ENCODE measurements around the gene BNIP3.
"Not testable (repeated sequence)": the region's sequence is repeated elsewhere in the genome, so short reads cannot be mapped to it uniquely, and the experiment has no call there.

BNIP3 gene

DNA sequence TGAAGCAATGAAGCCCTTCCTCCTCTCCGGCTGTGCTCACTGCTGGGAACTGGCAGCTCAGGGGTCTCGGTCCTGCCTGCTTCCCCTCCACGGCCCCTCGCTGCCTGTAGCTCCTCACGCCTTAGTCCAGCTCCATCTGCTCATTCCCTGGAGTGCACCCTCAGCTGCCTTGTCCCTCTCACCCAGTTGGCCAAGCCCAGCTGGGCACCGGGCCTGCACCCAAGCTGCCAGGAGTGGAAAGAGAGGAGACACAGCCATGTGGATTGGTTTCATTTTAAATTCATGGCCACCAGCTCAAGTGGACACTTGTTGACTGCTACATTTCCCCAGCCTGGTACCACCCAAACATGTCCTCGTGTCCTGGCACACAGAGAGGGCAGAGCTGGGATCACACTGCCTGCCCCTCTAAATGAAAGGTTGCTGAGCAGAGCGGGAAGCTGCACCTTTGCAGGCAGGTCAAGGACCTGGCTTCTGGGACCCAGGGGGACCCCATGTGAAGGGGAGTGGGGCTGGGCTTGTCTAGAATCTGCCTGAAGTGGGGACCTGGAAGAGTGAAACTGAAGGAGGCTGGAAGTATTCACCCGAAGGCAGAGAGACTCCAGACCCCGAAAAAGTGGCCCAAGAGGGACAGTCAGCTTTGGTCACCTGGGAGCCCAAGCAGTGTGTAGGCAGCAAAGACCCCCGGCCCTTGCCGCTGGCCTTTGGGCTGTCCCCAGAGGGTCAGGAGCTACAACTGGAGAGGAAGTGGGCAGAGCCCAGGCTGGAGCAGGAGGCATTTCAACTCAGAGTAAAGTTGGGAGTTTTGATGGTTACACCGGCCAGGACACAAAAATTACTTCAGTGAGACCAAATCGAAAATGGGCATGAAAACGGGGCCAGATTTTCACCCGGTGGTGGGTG is 15.0 kb upstream of the BNIP3 start:
- no peaks in the 10 kb centered on the region for H3K9me3 ChIP-seq
- intact Hi-C loops (cut with DNase I; ENCODE audit: low total_unique reads): no loop called here
- H3K4me1 ChIP-seq: peaks cover 0 to 18% (median 8%) of the 10 kb centered on the region in 4 donors
- TF ChIP-seq, protein P1, sequence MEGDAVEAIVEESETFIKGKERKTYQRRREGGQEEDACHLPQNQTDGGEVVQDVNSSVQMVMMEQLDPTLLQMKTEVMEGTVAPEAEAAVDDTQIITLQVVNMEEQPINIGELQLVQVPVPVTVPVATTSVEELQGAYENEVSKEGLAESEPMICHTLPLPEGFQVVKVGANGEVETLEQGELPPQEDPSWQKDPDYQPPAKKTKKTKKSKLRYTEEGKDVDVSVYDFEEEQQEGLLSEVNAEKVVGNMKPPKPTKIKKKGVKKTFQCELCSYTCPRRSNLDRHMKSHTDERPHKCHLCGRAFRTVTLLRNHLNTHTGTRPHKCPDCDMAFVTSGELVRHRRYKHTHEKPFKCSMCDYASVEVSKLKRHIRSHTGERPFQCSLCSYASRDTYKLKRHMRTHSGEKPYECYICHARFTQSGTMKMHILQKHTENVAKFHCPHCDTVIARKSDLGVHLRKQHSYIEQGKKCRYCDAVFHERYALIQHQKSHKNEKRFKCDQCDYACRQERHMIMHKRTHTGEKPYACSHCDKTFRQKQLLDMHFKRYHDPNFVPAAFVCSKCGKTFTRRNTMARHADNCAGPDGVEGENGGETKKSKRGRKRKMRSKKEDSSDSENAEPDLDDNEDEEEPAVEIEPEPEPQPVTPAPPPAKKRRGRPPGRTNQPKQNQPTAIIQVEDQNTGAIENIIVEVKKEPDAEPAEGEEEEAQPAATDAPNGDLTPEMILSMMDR (IDR thresholded peaks at IDR 0.05): no peak
- H3K27ac ChIP-seq: no peak overlapping the region
- H3K4me3 ChIP-seq: no peak overlapping the region
- peak in 1 of 2 donors; percentile 64 for DNase-seq
- H3K27me3 ChIP-seq: no peaks in the 10 kb centered on the region
- no peaks in the 10 kb centered on the region for H3K36me3 ChIP-seq

DNA sequence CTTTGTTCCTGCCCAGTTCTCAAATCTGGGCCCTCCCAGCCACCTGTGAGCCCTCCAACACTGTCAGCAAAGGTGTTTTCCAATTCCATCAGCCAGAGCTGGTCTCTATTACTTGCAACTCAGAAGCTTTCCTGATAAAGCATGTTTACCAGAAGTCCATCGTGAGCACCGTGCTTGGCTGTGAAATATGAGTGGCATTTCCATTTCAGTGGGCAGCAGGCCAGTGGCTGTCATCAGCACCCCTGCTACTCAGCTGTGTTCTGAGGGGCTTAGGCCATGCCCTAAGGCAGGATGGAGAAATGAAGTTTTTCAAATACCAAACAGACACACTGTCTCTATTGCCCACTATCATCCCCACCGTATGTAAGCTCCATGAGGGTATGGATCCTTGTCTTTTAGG is 12.7 kb upstream of the BNIP3 start:
- Histone ChIP-seq H3K27me3 (no peaks in the 10 kb centered on the region), H3K36me3 (no peaks in the 10 kb centered on the region), H3K4me3 (no peak overlapping the region), H3K4me1 (peaks cover 0 to 18% (median 8%) of the 10 kb centered on the region in 4 donors), H3K27ac (no peak overlapping the region), H3K9me3 (no peaks in the 10 kb centered on the region)
- DNase-seq: peak in 1 of 2 donors; percentile 17
- TF ChIP-seq, protein P1 (IDR thresholded peaks at IDR 0.05): no peak
- intact Hi-C loops (cut with DNase I; ENCODE audit: low total_unique reads): no loop called here

DNA sequence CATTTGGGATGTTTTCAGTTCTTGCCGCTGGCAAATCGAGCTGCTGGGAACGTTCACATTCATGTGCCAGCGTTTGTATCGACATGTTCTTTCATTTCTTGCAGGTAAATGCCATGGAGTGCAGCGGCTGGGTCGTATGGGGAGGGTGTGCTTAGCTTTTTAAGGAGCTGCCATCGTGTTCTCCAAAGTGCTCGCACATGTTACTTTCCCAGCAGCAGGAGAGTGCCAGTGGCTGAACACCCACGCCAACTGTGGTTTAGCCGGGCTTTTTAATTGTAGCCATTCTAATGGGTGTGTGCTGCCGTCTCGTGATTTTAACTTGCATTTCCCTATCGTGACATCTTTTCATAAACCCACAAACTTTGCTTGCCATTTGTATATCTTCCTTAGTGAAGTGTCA is 11.6 kb upstream of the BNIP3 start:
- H3K4me3 ChIP-seq: no peak overlapping the region
- TF ChIP-seq, protein P1 (IDR thresholded peaks at IDR 0.05): no peak
- no peaks in the 10 kb centered on the region for H3K9me3 ChIP-seq
- H3K36me3 ChIP-seq: no peaks in the 10 kb centered on the region
- no peaks in the 10 kb centered on the region for H3K27me3 ChIP-seq
- H3K27ac ChIP-seq: no peak overlapping the region
- peak in 1 of 2 donors; percentile 9 for DNase-seq
- intact Hi-C loops (cut with DNase I; ENCODE audit: low total_unique reads): no loop called here
- H3K4me1 ChIP-seq: peaks cover 0 to 13% (median 8%) of the 10 kb centered on the region in 4 donors

DNA sequence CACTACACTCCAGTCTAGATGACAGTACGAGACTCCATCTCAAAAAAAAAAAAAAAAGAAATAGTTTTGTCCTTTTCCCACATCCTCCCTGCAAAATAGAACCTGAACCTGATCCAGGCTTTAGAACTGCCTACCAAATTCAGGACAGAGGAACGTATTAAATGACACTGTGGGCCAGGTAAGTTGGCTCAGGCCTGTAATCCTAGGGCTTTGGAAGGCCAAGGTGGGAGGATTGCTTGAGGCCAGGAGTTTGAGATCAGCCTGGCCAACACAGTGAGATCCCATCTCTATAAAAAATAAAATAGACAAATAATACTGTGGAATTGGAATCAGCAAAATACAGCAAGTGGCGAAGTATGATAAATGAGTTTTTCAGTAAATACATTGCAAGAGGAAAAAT is 10.0 kb upstream of the BNIP3 start:
- Histone ChIP-seq H3K4me1 (peaks cover 0 to 2% (median under 1%) of the 10 kb centered on the region in 4 donors), H3K36me3 (no peaks in the 10 kb centered on the region), H3K4me3 (no peak overlapping the region), H3K9me3 (no peaks in the 10 kb centered on the region), H3K27me3 (no peaks in the 10 kb centered on the region), H3K27ac (no peak overlapping the region)
- intact Hi-C loops (cut with DNase I; ENCODE audit: low total_unique reads): no loop called here
- no peak for DNase-seq
- TF ChIP-seq, protein P1 (IDR thresholded peaks at IDR 0.05): no peak

DNA sequence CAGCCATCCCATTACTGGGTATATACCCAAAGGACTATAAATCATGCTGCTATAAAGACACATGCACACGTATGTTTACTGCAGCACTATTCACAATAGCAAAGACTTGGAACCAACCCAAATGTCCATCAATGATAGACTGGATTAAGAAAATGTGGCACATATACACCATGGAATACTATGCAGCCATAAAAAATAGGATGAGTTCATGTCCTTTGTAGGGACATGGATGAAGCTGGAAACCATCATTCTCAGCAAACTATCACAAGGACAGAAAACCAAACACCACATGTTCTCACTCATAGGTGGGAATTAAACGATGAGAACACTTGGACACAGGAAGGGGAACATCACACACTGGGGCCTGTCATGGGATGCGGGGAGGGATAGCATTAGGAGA is 6.1 kb upstream of the BNIP3 start:
- H3K4me1 ChIP-seq; H3K27me3 ChIP-seq; H3K9me3 ChIP-seq; H3K27ac ChIP-seq; DNase-seq; intact Hi-C loops (cut with DNase I; ENCODE audit: low total_unique reads); H3K36me3 ChIP-seq; H3K4me3 ChIP-seq: not testable (repeated sequence)

DNA sequence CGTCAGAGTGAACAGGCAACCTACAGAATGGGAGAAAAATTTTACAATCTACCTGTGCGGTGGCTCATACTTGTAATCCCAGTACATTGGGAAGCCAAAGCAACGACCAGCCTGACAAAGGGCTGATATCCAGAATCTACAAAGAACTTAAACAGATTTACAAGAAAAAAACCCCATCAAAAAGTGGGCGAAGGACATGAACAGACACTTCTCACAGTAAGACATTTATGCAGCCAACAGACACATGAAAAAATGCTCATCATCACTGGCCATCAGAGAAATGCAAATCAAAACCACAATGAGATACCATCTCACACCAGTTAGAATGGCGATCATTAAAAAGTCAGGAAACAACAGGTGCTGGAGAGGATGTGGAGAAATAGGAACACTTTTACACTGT is 5.6 kb upstream of the BNIP3 start:
- DNase-seq; H3K4me3 ChIP-seq; intact Hi-C loops (cut with DNase I; ENCODE audit: low total_unique reads); H3K4me1 ChIP-seq; H3K9me3 ChIP-seq; H3K27me3 ChIP-seq; H3K36me3 ChIP-seq; H3K27ac ChIP-seq: not testable (repeated sequence)

DNA sequence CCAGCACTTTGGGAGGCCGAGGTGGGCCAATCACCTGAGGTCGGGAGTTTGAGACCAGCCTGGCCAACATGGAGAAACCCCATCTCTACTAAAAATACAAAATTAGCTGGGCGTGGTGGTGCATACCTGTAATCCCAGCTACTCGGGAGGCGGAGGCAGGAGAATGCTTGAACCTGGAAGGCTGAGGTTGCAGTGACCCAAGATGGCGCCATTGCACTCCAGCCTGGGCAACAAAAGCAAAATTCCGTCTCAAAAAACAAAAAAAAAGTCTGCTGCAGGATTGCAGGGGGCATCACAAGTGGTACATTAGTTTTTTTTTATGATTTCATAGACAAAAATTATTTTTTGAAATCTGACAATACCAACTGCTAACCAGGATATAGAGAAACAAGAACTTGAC is 5.1 kb upstream of the BNIP3 start:
- H3K27me3 ChIP-seq; H3K9me3 ChIP-seq; H3K36me3 ChIP-seq; H3K27ac ChIP-seq; H3K4me1 ChIP-seq; DNase-seq; H3K4me3 ChIP-seq; intact Hi-C loops (cut with DNase I; ENCODE audit: low total_unique reads): not testable (repeated sequence)

Measured in tibial artery (tissue), 4 donors.